ENCODE measurements around the gene CCDC9. TPM values are rescaled to one million over a fixed set of nuclear protein-coding genes. Genes with fewer than 3 reads are reported as not detected.

The CCDC9 gene
- total and polyA plus RNA-seq, 2 of the 13 experiments (the other 11 are each of a cell fraction or from before 2014, with no cell fraction given): 2.9 to 6.3 TPM

DNA sequence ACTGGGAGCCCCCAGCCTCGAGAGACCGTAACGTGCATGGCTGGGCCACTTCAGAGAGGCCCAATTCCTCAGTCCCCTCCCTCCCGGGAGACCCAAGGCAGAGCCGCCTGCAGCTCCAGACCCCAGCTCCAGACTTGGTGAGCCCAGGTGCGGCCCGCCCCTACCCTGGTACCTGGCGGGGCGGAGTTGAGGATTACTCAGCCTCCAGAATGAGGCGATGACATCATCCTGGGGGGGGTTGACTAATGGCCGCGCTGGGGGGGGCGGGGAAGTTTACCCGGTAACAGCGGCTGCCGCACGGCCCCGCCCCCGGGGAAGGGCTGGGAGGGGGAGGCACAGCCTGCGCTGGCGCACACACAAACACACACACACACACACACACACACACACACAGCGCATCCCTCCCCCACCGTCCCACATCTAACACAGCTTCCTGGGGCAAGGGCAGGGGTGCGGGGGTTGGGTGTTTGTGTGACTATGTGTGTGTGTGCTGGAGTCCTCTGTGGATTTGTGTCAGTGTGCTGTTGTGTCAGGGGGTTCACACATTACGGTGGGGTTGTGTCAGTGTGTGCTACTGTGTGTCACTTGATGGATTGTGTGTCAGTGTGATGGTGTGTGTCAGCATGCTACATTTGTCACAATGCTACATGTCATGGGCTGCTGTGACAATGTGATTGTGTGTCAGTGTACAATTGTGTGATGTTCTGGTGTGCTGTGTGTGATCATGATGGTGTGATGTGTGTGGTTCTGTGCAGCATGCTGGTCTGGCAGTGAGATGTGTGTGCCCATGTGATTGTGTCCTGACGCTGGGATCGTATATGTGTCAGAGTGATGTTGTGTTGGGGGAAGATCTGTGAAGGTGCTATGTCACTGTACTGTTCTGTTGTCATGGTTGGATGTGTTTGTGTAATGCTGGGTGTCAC is 15.1 kb upstream of the CCDC9 start (continued):
- TF ChIP-seq, protein P1, sequence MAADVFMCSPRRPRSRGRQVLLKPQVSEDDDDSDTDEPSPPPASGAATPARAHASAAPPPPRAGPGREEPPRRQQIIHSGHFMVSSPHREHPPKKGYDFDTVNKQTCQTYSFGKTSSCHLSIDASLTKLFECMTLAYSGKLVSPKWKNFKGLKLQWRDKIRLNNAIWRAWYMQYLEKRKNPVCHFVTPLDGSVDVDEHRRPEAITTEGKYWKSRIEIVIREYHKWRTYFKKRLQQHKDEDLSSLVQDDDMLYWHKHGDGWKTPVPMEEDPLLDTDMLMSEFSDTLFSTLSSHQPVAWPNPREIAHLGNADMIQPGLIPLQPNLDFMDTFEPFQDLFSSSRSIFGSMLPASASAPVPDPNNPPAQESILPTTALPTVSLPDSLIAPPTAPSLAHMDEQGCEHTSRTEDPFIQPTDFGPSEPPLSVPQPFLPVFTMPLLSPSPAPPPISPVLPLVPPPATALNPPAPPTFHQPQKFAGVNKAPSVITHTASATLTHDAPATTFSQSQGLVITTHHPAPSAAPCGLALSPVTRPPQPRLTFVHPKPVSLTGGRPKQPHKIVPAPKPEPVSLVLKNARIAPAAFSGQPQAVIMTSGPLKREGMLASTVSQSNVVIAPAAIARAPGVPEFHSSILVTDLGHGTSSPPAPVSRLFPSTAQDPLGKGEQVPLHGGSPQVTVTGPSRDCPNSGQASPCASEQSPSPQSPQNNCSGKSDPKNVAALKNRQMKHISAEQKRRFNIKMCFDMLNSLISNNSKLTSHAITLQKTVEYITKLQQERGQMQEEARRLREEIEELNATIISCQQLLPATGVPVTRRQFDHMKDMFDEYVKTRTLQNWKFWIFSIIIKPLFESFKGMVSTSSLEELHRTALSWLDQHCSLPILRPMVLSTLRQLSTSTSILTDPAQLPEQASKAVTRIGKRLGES (CRISPR knock-in tag; IDR thresholded peaks at IDR 0.05; ENCODE audit: borderline replicate concordance): no peak
- TF ChIP-seq, protein P2, sequence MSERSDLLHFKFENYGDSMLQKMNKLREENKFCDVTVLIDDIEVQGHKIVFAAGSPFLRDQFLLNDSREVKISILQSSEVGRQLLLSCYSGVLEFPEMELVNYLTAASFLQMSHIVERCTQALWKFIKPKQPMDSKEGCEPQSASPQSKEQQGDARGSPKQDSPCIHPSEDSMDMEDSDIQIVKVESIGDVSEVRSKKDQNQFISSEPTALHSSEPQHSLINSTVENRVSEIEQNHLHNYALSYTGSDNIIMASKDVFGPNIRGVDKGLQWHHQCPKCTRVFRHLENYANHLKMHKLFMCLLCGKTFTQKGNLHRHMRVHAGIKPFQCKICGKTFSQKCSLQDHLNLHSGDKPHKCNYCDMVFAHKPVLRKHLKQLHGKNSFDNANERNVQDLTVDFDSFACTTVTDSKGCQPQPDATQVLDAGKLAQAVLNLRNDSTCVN (CRISPR knock-in tag; IDR thresholded peaks at IDR 0.05; ENCODE audit: borderline replicate concordance): peak; percentile 28; the same call in 1 of the 2 replicates
- TF ChIP-seq, protein P3, sequence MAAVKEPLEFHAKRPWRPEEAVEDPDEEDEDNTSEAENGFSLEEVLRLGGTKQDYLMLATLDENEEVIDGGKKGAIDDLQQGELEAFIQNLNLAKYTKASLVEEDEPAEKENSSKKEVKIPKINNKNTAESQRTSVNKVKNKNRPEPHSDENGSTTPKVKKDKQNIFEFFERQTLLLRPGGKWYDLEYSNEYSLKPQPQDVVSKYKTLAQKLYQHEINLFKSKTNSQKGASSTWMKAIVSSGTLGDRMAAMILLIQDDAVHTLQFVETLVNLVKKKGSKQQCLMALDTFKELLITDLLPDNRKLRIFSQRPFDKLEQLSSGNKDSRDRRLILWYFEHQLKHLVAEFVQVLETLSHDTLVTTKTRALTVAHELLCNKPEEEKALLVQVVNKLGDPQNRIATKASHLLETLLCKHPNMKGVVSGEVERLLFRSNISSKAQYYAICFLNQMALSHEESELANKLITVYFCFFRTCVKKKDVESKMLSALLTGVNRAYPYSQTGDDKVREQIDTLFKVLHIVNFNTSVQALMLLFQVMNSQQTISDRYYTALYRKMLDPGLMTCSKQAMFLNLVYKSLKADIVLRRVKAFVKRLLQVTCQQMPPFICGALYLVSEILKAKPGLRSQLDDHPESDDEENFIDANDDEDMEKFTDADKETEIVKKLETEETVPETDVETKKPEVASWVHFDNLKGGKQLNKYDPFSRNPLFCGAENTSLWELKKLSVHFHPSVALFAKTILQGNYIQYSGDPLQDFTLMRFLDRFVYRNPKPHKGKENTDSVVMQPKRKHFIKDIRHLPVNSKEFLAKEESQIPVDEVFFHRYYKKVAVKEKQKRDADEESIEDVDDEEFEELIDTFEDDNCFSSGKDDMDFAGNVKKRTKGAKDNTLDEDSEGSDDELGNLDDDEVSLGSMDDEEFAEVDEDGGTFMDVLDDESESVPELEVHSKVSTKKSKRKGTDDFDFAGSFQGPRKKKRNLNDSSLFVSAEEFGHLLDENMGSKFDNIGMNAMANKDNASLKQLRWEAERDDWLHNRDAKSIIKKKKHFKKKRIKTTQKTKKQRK (IDR thresholded peaks at IDR 0.05; ENCODE audit: low read length): no peak
- no peak for TF ChIP-seq ATAD3A (CRISPR knock-in tag; IDR thresholded peaks at IDR 0.05)
- no peak for TF ChIP-seq MTA1 (CRISPR knock-in tag; IDR thresholded peaks at IDR 0.05; ENCODE audit: borderline replicate concordance)
- no peak for TF ChIP-seq RBM22 (optimal IDR thresholded peaks at IDR 0.05; ENCODE audit: low read length)
- no peak for TF ChIP-seq ZBTB8A (CRISPR knock-in tag; IDR thresholded peaks at IDR 0.05; ENCODE audit: borderline replicate concordance, low read depth)
- TF ChIP-seq ZNF781 (CRISPR knock-in tag; IDR thresholded peaks at IDR 0.05; ENCODE audit: borderline replicate concordance, not compliant biosample characterization): no peak
- TF ChIP-seq CBX1 (IDR thresholded peaks at IDR 0.05; ENCODE audit: low read depth): no peak
- TF ChIP-seq HOXD1 (CRISPR knock-in tag; IDR thresholded peaks at IDR 0.05): no peak
- no peak for TF ChIP-seq ZNF180 (CRISPR knock-in tag; IDR thresholded peaks at IDR 0.05; ENCODE audit: borderline replicate concordance, low read depth)
- TF ChIP-seq ZNF256 (CRISPR knock-in tag; conservative IDR thresholded peaks at IDR 0.05): no peak
- TF ChIP-seq ZFP82 (CRISPR knock-in tag; IDR thresholded peaks at IDR 0.05; ENCODE audit: borderline replicate concordance): no peak
- TF ChIP-seq HOXA5 (CRISPR knock-in tag; IDR thresholded peaks at IDR 0.05): peak; percentile 55; the same call in 1 of the 2 replicates
- TF ChIP-seq SETDB1 (CRISPR knock-in tag; IDR thresholded peaks at IDR 0.05; ENCODE audit: borderline replicate concordance): no peak
- no peak for TF ChIP-seq NR2F1 (CRISPR knock-in tag; IDR thresholded peaks at IDR 0.05)
- TF ChIP-seq SAP130 (CRISPR knock-in tag; IDR thresholded peaks at IDR 0.05; ENCODE audit: low read depth): peak; percentile 50; the same call in 1 of the 2 replicates
- no peak for TF ChIP-seq ZNF766 (CRISPR knock-in tag; IDR thresholded peaks at IDR 0.05; ENCODE audit: borderline replicate concordance)
- TF ChIP-seq CREB1 (IDR thresholded peaks at IDR 0.05): 0 out of 2 replicates have a peak, but pooled peaks have one; percentile 25
- peak; percentile 19; the same call in 1 of the 2 replicates for TF ChIP-seq CREB1 (CRISPR knock-in tag; IDR thresholded peaks at IDR 0.05)
